HL-60/S4 treated with phorbol 12-myristate 13-acetate at 8.2 ng/mL for 4 days and 3 days (cell line): ENCODE measurements around the gene NCAM1.

Experiments used
- in situ Hi-C: fragments of 300-500 bp; cut with MboI; formaldehyde crosslinking; loops from 2 replicates; pipeline ENCODE4 v1.15.0; 2022; ENCODE audit warnings: low sequenced_read_pairs

Gene NCAM1

GRCh38 chr11:113295993-113296392, 334.8 kb downstream of the NCAM1 start:
- in situ Hi-C loops: loop anchor here (25.0 kb wide), 1 partner anchor 709 kb away; no protein-coding TSS in a partner anchor

GRCh38 chr11:113296447-113297205, 335.4 kb downstream of the NCAM1 start:
- in situ Hi-C loops: loop anchor here (25.0 kb wide), 1 partner anchor 709 kb away; no protein-coding TSS in a partner anchor

GRCh38 chr11:113298496-113298895, 337.3 kb downstream of the NCAM1 start:
- in situ Hi-C loops: loop anchor here (25.0 kb wide), 1 partner anchor 711 kb away; no protein-coding TSS in a partner anchor

GRCh38 chr11:113304916-113305315, 343.7 kb downstream of the NCAM1 start:
- in situ Hi-C loops: loop anchor here (25.0 kb wide), 1 partner anchor 482 kb away; the partner anchor contains the start of gene CLDN25

GRCh38 chr11:113305440-113306336, 344.5 kb downstream of the NCAM1 start:
- in situ Hi-C loops: loop anchor here (25.0 kb wide), 1 partner anchor 482 kb away; the partner anchor contains the start of gene CLDN25

GRCh38 chr11:113308601-113309000, 347.4 kb downstream of the NCAM1 start:
- in situ Hi-C loops: loop anchor here (25.0 kb wide), 1 partner anchor 479 kb away; the partner anchor contains the start of gene CLDN25

- in situ Hi-C loops: loop anchor here (25.0 kb wide), 1 partner anchor 476 kb away; the partner anchor contains the start of gene CLDN25
These were observed 350.3 kb downstream of the NCAM1 start for GRCh38 chr11:113311536-113311935.

GRCh38 chr11:113313601-113314000, 352.4 kb downstream of the NCAM1 start:
- in situ Hi-C loops: loop anchor here (25.0 kb wide), 1 partner anchor 474 kb away; the partner anchor contains the start of gene CLDN25

GRCh38 chr11:113314065-113314388, 352.8 kb downstream of the NCAM1 start:
- in situ Hi-C loops: loop anchor here (25.0 kb wide), 1 partner anchor 473 kb away; the partner anchor contains the start of gene CLDN25

GRCh38 chr11:113314389-113315301, 353.4 kb downstream of the NCAM1 start, which contains the start of gene TTC12:
TSS of gene TTC12 (plus strand) at chr11:113314583. CDS start at chr11:113316258, 1,675 bp downstream.
- in situ Hi-C loops: loop anchor here (25.0 kb wide), 1 partner anchor 473 kb away; the partner anchor contains the start of gene CLDN25

GRCh38 chr11:113315811-113316210, 354.6 kb downstream of the NCAM1 start:
- in situ Hi-C loops: loop anchor here (25.0 kb wide), 1 partner anchor 471 kb away; the partner anchor contains the start of gene CLDN25

- in situ Hi-C loops: loop anchor here (25.0 kb wide), 1 partner anchor 471 kb away; the partner anchor contains the start of gene CLDN25
These were observed 355.0 kb downstream of the NCAM1 start for GRCh38 chr11:113316256-113316655.

GRCh38 chr11:113317339-113317738, 356.1 kb downstream of the NCAM1 start:
- in situ Hi-C loops: loop anchor here (25.0 kb wide), 1 partner anchor 470 kb away; the partner anchor contains the start of gene CLDN25

GRCh38 chr11:113319085-113319484, 357.9 kb downstream of the NCAM1 start:
- in situ Hi-C loops: loop anchor here (25.0 kb wide), 1 partner anchor 468 kb away; the partner anchor contains the start of gene CLDN25

GRCh38 chr11:113322158-113322557, 360.9 kb downstream of the NCAM1 start:
- in situ Hi-C loops: loop anchor here (25.0 kb wide), 1 partner anchor 465 kb away; the partner anchor contains the start of gene CLDN25

GRCh38 chr11:113324250-113324649, 363.0 kb downstream of the NCAM1 start:
- in situ Hi-C loops: loop anchor here (25.0 kb wide), 1 partner anchor 463 kb away; the partner anchor contains the start of gene CLDN25
